GM18511 (cell line): ENCODE data around the gene USP34.

Source experiments
- ATAC-seq: cut with Tn5 transposase; IDR thresholded peaks from one replicate; pipeline ENCODE4 v1.9.1; 2021; ENCODE audit warnings: mild to moderate bottlenecking, moderate library complexity; ENCODE audit not compliant: unreplicated experiment

USP34 gene

DNA sequence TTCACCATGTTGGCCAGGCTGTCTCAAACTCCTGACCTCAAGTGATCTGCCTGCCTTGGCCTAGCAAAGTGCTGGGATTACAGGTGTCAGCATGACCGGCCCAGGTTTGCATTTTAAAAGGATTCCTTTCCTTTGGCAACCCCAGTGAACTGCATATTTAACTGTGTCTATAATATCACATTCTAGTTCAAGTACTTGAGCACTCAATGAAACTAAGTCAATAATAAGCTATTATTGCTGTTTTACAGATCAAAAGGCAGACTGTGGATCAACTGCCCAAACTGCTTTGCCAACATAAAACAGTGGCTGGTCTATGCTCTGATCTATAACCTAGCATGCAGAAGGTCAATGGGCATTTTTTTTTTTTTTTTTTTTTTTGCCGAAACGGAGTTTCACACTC, 144.5 kb downstream of the USP34 start:
- ATAC-seq: no peak

DNA sequence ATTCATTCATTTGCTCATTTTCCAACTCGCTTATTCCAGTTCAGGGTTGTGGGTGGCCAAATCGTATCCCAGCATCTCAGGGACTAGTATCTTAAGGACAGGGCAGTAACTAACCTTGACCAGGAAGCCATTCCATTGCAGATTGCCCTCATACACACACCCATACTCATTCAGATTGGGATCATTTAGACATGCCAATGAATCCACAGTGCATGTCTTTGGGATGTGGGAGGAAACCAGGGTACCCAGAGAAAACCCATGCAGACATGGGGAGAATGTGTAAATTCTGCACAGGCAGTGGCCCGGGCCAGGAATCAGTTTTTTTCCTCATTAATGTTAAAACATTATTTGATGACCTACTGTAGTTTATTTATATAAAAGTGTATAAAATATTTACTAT, 150.7 kb downstream of the USP34 start:
- ATAC-seq: no peak

DNA sequence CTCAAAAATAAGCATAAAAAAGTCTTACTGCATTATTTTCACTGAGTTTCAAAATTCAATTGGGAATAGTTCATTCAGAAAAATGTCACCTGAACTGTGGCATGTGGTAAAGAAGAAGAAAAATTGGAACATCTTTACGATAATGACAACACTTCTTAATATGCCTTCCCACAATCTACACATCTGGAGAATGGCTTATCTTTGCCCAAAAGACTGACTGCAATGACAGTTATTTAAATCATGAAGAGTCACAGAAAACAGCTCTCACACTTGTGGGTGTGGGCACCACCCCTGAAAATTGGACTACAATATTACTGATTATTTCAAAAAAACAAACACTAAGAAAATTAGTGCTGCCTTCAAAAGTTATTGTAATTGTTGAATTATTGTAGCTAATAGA, 152.3 kb downstream of the USP34 start:
- ATAC-seq: no peak

GRCh38 chr2:61295981-61296380, 174.9 kb downstream of the USP34 start:
- ATAC-seq: no peak

GRCh38 chr2:61291851-61292575, 178.9 kb downstream of the USP34 start:
- ATAC-seq: no peak

DNA sequence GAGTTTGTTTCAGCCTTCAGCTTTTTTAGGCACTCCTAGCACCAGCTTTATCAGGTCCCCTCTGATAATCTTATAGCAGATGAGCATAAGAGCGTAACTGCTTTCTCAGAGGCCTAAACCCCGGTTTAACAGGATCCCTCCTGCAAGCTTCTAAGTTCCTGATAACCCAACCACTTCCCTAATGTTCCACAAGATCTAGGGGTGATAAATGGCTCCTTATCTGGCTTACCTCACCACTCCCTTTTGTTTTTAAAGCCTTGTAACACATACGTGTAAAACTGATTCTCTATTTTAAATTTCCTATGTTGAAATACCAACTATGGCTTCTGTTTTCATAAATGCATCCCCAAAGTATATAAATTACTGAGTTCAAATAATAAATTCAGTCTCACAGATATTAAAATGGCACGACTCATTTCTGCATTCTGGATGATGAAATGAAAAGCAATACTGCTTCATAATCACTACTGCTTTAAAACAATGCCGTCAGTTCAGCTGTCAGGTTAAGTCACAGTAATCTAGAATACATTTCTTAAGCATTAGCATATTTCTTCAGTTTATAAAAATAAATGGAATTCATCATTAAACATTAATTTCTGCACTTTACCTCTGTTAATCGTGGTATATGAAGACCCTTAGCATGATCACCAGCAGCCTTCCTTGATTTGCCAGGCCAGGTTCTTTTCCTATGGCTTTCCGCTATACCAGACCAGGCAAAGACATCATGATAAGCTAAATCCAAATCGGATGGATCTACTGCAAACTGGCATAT, 182.6 kb downstream of the USP34 start:
- ATAC-seq: no peak

DNA sequence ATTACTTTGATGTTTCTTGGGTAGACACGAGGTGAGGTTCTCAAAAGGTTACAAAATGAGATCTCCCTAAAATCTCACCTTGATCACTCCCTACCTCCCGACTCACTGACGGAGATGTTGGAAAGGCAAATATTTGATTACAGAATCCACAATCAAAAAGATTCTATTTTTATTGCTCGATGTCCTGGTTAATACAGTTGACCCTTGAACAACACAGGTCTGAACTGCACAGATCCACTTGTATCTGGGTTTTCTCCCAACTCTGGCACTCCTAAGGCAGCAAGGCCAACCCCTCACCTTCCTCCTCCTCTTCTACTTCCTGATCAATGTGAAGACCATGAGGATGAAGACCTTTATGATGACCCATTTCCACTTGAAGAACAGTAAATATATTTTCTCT, 183.6 kb downstream of the USP34 start:
- no peak for ATAC-seq

- no peak for ATAC-seq
Measured at GRCh38 chr2:61283443-61284160, 187.3 kb downstream of the USP34 start.

- no peak for ATAC-seq
Measured at GRCh38 chr2:61282104-61282590, 188.7 kb downstream of the USP34 start.

DNA sequence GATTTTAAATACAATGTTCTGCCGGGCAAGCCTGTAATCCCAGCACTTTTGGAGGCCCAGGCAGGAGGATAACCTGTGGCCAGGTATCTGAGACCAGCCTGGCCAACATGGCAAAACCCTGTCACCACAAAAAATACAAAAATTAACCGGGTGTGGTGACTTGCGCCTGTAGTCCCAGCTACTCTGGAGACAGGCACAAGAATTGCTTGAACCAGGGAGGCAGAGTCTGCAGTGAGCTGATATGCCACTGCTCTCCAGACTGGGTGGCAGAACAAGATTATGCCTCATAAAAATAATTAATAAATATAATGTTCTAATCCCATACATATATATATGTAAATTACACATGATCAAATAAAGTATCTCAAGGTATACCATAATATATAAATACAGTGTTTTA, 189.6 kb downstream of the USP34 start:
- no peak for ATAC-seq

DNA sequence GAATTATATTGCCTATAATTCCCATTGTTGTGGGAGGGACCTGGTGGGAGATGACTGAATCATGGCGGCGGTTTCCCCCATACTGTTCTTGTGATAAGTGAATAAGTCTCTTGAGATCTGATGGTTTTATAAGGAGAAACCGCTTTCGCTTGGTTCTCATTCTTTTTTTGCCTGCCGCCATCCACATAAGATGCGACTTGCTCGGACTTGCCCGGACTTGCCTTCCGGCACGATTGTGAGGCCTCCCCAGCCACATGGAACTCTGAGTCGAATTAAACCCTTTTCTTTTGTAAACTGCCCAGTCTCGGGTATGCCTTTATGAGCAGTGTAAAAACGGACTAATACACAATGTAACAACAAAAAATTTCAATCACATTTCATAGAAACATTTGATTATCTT, 193.1 kb downstream of the USP34 start:
- ATAC-seq: no peak

GRCh38 chr2:61275575-61276184, 195.2 kb downstream of the USP34 start:
- ATAC-seq: no peak

GRCh38 chr2:61272421-61273070, 198.3 kb downstream of the USP34 start:
- ATAC-seq: no peak

GRCh38 chr2:61268249-61268648, 202.6 kb downstream of the USP34 start:
- ATAC-seq: no peak

- ATAC-seq: no peak
Measured at GRCh38 chr2:61266632-61267505, 204.0 kb downstream of the USP34 start.

- ATAC-seq: no peak
Measured at GRCh38 chr2:61263830-61264229, 207.1 kb downstream of the USP34 start.

DNA sequence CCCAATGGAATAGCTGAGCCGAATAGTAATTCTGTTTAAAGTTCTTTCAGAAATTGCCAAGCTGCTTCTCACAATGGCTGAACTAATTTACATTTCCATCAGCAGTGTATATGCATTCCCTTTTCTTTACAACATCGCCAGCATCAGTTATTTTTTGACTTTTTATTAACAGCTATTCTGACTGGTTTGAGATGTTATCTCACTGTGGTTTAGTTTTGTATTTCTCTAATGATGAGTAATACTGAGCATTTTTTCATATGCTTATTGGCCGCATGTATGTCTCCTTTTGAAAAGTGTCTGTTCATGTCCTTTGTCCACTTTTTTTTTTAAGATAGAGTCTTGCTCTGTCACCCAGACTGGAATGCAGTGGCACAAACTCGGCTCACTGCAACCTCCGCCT, 208.2 kb downstream of the USP34 start:
- no peak for ATAC-seq

- no peak for ATAC-seq
Measured at GRCh38 chr2:61257446-61257845, 213.4 kb downstream of the USP34 start.

DNA sequence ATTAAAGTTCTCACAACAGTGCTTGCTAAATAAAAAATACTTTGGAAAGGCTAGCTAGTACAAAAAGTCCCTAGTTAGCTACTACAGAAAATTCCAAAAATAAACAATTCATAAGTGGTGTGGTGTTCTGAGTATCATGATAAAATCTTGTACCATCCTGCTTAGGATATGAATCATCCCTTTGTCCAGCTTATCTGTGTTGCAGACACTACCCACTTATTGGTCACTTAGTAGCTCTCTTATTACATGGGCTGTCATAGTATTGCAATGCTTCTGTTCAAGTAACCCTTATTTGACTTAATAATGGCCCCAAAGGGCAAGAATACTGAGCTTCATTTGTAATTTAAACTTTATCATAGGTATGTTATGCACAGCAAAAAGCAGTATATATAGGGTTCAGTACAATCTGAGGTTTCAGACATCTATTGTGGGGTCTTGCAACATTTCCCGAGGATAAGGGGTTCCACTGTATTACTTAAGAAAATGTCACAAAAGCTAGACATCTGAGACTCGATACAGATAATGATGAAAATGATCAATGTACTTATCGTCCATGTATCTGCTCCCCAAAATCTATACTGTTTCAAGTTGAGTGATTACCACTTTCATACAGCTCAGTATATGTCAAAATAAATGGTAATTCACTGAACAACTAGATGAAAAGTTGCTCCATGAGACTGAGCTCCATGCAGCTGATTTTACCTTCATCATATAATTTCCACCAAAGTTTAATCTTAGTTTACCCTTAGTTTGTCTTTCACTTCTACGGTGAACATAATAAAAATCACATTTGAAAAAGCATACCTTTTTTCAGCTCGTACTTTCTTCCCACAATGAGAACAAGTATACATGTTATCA, 215.1 kb downstream of the USP34 start:
- ATAC-seq: no peak
